Measurements from ENCODE around the gene BTBD9.

GRCh38 chr6:38153076-38153797 is 486.5 kb downstream of the BTBD9 start:
- TF ChIP-seq EZH2 (IDR thresholded peaks at IDR 0.05), result no peak
- no peak for TF ChIP-seq POLR2AphosphoS5 (IDR thresholded peaks at IDR 0.05; ENCODE audit: borderline replicate concordance, low read depth, low read length)
